AG08395 (cell line): ENCODE measurements around the gene ATP6V1C2.

Source experiments
- DNase-seq: peaks from one replicate; pipeline ENCODE4 v3.0.0; 2012; ENCODE audit warnings: mixed read lengths, low spot score

The ATP6V1C2 gene, protein sequence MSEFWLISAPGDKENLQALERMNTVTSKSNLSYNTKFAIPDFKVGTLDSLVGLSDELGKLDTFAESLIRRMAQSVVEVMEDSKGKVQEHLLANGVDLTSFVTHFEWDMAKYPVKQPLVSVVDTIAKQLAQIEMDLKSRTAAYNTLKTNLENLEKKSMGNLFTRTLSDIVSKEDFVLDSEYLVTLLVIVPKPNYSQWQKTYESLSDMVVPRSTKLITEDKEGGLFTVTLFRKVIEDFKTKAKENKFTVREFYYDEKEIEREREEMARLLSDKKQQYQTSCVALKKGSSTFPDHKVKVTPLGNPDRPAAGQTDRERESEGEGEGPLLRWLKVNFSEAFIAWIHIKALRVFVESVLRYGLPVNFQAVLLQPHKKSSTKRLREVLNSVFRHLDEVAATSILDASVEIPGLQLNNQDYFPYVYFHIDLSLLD

GRCh38 chr2:10721396-10722251 is at the start of gene ATP6V1C2:
Gene ATP6V1C2 (plus strand): TSS chr2:10721630. CDS start chr2:10722850, 1,220 bp downstream.
- DNase-seq, result no peak

DNA sequence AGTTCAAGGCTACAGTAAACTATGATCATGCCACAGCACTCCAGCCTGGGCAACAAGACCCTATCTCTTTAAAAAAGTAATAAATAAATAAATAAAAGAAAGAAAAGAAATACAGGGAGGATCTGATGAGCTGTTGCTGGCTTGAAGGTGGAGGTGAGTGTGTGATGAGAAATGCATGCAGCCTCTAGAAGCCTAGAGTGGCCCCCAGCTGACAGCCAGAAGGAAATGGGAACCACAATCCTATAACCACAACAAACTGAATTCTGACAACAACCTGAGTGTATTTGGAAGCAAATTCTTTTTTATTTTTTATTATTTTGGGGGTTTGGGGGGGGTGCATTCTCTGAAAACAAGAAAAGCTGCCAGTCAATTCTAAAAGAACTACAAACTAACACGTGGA is 46.3 kb upstream of the ATP6V1C2 start:
- no peak for DNase-seq

DNA sequence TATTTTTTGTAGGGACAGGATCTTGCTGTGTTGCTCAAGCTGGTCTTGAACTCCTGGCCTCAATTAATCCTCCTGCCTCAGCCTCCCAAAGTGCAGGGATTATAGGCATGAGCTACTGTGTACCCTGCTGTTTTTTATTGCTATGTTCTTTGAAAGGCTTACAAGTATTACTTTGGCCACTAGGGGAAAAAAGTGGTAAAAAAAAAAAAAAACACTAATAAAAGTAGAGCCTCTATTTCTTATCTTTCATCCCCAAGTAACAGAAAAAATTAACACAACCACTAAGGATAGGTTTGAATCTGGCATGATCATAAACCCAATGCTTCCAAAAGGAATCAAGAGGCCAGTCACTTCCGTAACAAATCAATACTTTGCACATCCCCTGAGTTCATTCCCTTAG is 43.2 kb upstream of the ATP6V1C2 start:
- DNase-seq, result peak; percentile 12

DNA sequence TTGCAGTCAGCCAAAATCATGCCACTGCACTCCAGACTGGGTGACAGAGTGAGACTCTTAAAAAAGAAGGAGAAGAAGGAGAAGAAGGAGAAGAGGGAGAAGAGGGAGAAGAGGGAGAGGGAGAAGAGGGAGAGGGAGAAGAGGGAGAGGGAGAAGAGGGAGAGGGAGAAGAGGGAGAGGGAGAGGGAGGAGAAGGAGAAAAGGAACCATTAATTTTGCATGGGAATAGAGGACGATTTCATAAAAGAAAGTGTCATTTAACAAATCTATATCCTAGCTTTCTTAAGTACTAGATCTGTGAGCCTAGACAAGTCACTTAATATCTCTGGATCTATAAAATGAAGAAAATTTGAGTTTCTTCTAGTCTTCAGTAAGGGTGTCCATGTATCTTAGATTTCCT is 41.2 kb upstream of the ATP6V1C2 start:
- no peak for DNase-seq

GRCh38 chr2:10680957-10681356 is 40.5 kb upstream of the ATP6V1C2 start:
- no peak for DNase-seq

DNA sequence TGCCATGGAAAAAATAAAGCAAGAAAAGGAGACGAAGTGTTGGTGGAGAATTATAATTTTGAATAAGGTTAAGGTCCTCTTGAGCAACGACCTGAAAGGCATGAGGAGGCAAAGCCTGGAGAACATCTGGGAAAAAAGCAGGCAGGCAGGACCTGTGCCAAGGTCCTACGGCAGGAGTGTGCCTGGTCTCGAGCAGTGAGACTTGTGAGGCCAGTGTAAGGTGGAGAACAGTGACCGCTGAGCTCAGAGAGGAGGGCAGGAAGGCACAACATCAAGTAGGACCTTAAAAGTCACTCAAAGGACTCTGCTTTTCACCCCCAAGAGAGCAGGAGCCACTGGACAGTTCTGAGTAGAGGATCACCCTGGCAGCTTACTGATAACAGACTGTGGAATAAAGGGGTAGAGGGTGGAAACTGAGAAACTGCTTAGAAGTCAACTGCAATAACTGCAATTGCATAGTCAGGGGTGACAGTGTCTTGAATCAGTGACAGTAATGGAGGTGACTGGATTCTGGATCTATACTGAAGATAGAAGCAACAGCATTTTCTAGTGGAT is 35.2 kb upstream of the ATP6V1C2 start:
- no peak for DNase-seq

GRCh38 chr2:10688921-10689807 is 32.3 kb upstream of the ATP6V1C2 start:
- peak; percentile 31 for DNase-seq

DNA sequence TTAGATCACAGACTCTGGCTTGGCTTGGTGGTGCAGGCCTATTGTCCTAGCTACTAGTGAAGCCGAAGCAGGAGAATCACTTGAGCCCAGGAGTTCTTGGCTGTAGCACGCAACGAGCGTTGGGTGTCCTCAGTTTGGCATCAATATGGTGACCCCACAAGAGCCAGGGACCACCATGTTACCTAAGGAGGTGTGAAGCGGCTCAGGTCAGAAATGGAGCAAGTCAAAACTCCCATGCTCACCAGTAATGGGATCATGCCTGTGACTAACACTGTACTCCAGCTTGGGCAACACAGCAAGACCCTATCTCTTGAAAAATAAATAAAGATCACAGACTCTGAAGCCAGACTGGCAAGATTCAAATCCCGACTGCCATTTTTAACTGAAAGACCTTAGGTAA is 29.9 kb upstream of the ATP6V1C2 start:
- DNase-seq, result no peak

DNA sequence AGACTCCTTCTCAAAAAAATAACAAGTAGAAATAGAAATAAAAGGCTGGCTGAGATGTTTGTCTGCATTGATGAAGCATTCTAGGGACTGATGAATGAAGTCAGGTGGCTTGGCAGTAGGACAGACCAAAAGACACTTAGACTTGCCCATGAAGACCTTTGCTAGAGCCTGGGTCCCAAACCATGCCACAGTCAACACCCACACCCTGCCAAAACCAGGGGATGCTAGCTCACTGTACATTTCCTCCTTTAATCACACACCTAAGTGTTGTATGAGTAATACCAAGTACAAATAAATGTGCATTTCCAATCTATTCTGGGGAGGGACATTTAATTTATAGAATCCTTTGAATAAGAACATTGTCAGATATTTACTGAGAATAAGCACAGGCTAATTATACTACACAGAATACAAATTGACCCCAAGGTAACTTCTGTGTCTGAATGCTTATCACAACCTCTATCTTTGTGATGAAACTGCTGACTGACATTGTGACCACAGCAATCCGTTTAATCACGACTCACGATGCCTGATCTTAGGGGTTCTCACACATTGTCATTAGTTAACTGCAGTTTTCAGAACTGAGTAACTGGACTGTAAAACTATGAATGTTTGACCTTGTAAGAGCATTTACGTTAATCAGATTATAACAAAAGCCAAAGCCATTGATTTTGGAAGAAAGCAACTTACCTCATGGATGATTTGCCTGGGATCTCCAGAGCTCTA is 21.2 kb upstream of the ATP6V1C2 start:
- DNase-seq, result no peak

GRCh38 chr2:10704034-10704594 is 17.3 kb upstream of the ATP6V1C2 start:
- DNase-seq, result no peak

- no peak for DNase-seq
Measured at GRCh38 chr2:10706033-10706432, 15.4 kb upstream of the ATP6V1C2 start.

DNA sequence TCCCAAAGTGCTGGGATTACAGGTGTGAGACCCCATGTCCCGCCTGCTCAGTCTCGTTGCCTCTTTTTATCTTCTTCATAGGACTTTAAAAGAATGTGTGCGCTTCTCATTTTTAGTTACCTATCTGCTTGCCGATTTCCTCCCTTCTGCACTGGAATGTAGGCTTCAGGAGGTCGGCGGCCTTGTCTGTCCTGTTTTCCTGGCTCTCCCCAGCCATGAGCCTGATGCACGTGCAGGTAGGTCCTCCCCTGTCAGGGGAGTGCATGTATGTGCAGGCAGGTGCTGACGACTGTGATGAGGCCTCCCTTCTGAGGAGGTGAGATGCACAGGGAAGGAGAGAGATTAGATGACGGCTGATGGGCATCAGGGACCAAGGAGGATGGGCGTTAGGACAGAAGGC is 13.6 kb upstream of the ATP6V1C2 start:
- DNase-seq, result no peak

GRCh38 chr2:10709290-10709939 is 12.0 kb upstream of the ATP6V1C2 start:
- DNase-seq, result peak; percentile 36

DNA sequence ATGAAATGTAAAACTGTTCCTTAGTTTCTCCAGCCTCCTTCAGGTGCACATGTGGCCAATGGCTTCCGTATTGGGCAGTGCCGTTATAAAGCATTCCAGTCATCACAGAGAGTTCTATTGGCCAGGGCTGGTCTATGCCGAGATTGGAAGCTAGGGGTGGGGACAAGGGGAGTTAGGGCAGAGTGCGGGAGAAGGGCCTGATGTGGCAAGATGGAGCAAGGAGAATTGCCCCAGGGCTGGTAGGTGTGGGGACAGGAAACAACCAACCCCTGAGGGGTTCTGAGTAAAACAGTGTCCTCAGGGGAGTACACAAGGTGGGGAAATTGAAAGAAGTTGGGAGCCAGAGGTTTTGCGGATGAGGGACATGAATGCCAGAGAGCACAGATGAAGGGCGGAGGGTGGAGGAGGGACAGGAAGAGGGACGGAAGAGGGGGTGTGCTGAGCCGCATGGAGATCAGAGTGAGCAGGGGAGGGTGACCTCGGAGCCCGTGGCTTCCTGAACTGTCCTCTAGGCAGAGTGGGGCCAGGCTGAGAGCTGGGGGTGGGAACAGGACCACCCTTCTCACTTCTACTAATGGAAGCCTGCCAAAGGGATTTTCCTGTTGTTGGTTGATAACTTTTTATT is 9.1 kb upstream of the ATP6V1C2 start:
- no peak for DNase-seq

- DNase-seq, result no peak
Measured at GRCh38 chr2:10716581-10716980, 4.8 kb upstream of the ATP6V1C2 start.

DNA sequence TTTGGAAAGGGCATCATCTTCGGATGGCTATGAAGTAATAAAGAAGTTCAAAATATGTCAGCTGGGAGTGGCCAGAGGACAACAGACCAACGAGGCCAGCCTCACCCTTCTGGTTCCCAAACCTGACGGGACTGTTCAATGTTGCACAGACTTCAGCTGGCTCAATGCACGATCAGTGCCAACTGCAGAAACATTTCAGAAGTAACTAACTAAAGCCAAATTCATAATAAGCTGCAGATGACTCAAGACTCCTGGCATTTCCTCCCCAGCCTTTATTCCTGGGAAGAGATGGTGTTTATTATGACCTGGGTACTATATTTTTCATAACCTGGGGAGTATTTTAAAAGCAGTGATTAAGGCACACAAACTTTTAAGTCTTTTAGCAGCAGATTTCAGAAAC is 3.8 kb upstream of the ATP6V1C2 start:
- peak; percentile 86 for DNase-seq

DNA sequence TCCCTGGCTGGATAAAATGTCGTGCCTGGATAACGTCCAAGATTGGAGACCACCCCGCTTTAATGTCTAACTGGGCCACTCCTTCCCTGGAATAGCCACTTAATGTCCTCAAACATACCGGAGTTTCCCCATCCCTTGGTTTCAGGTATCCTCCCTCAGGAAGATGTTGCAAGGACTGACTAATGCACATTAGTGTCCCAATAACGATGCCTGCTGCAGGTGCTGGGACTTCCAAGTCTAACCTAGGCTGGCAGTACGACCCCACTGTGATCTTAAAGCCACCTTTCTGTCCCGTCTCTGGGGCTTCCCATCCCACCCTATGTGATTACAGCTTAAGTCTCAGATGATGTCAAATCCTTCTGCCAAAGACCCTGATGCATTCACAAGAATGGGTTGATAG is 1.1 kb upstream of the ATP6V1C2 start:
- DNase-seq, result no peak

DNA sequence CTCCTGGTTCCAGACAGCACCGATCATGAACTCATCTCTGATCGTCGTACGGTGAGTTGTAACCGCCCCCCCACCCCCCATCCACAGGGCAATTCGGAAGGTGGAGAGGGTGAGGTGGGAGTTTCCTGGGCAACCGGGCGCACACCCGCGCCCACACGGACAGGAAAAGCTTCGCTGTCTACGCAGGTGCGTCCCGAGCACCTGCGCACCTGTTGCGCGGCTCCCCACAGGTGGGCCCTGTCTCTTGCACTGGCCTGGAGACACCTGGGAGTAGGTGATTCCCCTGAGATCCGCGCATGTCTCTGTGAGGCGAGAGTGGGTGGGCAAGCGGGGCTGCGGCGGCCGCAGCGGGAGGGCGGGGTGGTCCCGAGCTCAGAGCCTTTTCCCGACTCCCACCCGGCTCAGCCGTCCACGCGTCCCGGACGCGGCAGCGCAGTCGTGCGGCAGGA is 459 bp upstream of the ATP6V1C2 start:
- no peak for DNase-seq

GRCh38 chr2:10722252-10722825 is 909 bp downstream of the ATP6V1C2 start:
- no peak for DNase-seq
